ENCODE data around the gene DOCK4. TPM values are rescaled to one million over a fixed set of nuclear protein-coding genes. Genes with fewer than 3 reads are reported as not detected.

Gene DOCK4
- total RNA-seq, 1 experiment from 2014 or later: 4.9 TPM

GRCh38 chr7:112052993-112053736 lies 153.0 kb downstream of the DOCK4 start:
- Histone ChIP-seq H3K4ac (ENCODE audit: low read depth, low read length) (no peak overlapping the region), H3K4me2 (ENCODE audit: insufficient read depth, insufficient read length, low read length) (no peak overlapping the region), H4K5ac (ENCODE audit: insufficient read length, low read depth, low read length) (no peak overlapping the region)

More at GRCh38 chr7:112052993-112053736, 153.0 kb downstream of the DOCK4 start:
- no peak overlapping the region for H3K4me3 Mint-ChIP-seq
- Histone ChIP-seq H3K27ac (ENCODE audit: insufficient read length, low read depth, low read length) (no peak overlapping the region), H4K91ac (ENCODE audit: insufficient read length, low read depth, low read length) (no peak overlapping the region), H2AK5ac (ENCODE audit: insufficient read length, low read length) (no peak overlapping the region), H3K9me3 (ENCODE audit: control insufficient read depth, low read depth, low read length) (no peaks in the 10 kb centered on the region), H3K14ac (ENCODE audit: insufficient read depth, low read length) (no peak overlapping the region), H2BK15ac (ENCODE audit: low read depth, low read length) (no peak overlapping the region), H3K79me2 (ENCODE audit: insufficient read depth, low read length) (no peaks in the 10 kb centered on the region), H3K27me3 (ENCODE audit: insufficient read depth, low read length) (no peaks in the 10 kb centered on the region), H3K56ac (ENCODE audit: insufficient read length, low read depth, low read length) (no peak overlapping the region), H3K79me1 (ENCODE audit: insufficient read depth, low read depth, low read length, poor library complexity, severe bottlenecking) (peaks cover 2% of the 10 kb centered on the region), H2BK12ac (ENCODE audit: insufficient read length, low read depth, low read length) (no peak overlapping the region), H4K8ac (replicated peaks; ENCODE audit: insufficient read length, low read depth, low read length) (no peak overlapping the region), H3T11ph (ENCODE audit: low read length) (peak overlapping the region; percentile 17), H2BK120ac (ENCODE audit: low read depth, low read length, poor library complexity, severe bottlenecking) (no peak overlapping the region), H3K9ac (ENCODE audit: extremely low read depth, insufficient read length, low read length) (no peak overlapping the region), H2AFZ (ENCODE audit: low read length) (no peak overlapping the region), H3K4me1 (ENCODE audit: insufficient read depth, low read length) (no peaks in the 10 kb centered on the region; the same call in 1 of the 2 replicates), H3K23me2 (ENCODE audit: insufficient read length, low read depth, low read length, poor library complexity, severe bottlenecking) (no peaks in the 10 kb centered on the region), H3K23ac (ENCODE audit: insufficient read length, low read depth, low read length) (no peak overlapping the region), H3K18ac (ENCODE audit: insufficient read length, low read depth, low read length) (no peak overlapping the region), H2BK20ac (ENCODE audit: low read depth, low read length, poor library complexity, severe bottlenecking) (no peak overlapping the region), H4K20me1 (ENCODE audit: control insufficient read depth, insufficient read depth, insufficient read length) (no peaks in the 10 kb centered on the region), H2BK5ac (ENCODE audit: insufficient read length, low read length) (no peak overlapping the region)
- no peaks in the 10 kb centered on the region for H3K36me3 Mint-ChIP-seq (ENCODE audit: insufficient read depth in 1 of 3, low read depth in 3 of 3)
- no peaks in the 10 kb centered on the region for H3K27me3 Mint-ChIP-seq (ENCODE audit: low read depth)
- H3K9me3 Mint-ChIP-seq: no peaks in the 10 kb centered on the region
- no peak for DNase-seq
- no CpG with 5 or more reads among the region's 1 CpG for WGBS (ENCODE audit: extremely low coverage, insufficient read length, low lambda C conversion rate)
- no peak overlapping the region for H3K27ac Mint-ChIP-seq
- H3K4me1 Mint-ChIP-seq: peaks cover 0 to 6% of the 10 kb centered on the region in 2 experiments; a peak in 2 of 4 replicates
- TF ChIP-seq CTCF (conservative IDR thresholded peaks at IDR 0.05): no peak
